ENCODE data around the gene OXA1L. TPM values are rescaled to one million over a fixed set of nuclear protein-coding genes. Genes with fewer than 3 reads are reported as not detected.
A peak's percentile ranks its signal among the peaks of the same experiment; 100 is the strongest.

Gene OXA1L
- total RNA-seq, 1 experiment from 2014 or later, result 110 TPM

- Mint-ChIP-seq H3K9me3 (ENCODE audit: unreplicated experiment) (no peaks in the 10 kb centered on the region), H3K27me3 (ENCODE audit: insufficient read depth, unreplicated experiment) (no peaks in the 10 kb centered on the region), H3K4me1 (ENCODE audit: low read depth, unreplicated experiment) (peaks cover 22% of the 10 kb centered on the region), H3K4me3 (ENCODE audit: unreplicated experiment) (no peak overlapping the region), H3K36me3 (ENCODE audit: insufficient read depth, unreplicated experiment) (peaks cover 52% of the 10 kb centered on the region), H3K27ac (ENCODE audit: unreplicated experiment) (no peak overlapping the region)
- DNase-seq, result no peak
- Histone ChIP-seq H3K4me1 (no peaks in the 10 kb centered on the region), H3K36me3 (ENCODE audit: control insufficient read depth, insufficient read depth, low read length) (no peaks in the 10 kb centered on the region), H3K27me3 (replicated peaks; ENCODE audit: control insufficient read depth, insufficient read depth, low read length) (no peaks in the 10 kb centered on the region), H3K4me3 (ENCODE audit: low read depth, low read length) (no peak overlapping the region), H3K9me3 (peaks cover 5% of the 10 kb centered on the region; the same call in 1 of the 2 replicates)
- ChIA-PET POLR2A (no interaction called here), CTCF (interaction anchor here (0.5 to 0.7 kb wide), 2 partner anchors 170 to 194 kb away, joined by 3 to 4 read pairs; no protein-coding TSS in a partner anchor)
- intact Hi-C loops (cut with micrococcal nuclease; ENCODE audit: unreplicated experiment), result no loop called here
- no TSS peak for BruUV-seq (replicated peaks)
- TF ChIP-seq, protein P1, sequence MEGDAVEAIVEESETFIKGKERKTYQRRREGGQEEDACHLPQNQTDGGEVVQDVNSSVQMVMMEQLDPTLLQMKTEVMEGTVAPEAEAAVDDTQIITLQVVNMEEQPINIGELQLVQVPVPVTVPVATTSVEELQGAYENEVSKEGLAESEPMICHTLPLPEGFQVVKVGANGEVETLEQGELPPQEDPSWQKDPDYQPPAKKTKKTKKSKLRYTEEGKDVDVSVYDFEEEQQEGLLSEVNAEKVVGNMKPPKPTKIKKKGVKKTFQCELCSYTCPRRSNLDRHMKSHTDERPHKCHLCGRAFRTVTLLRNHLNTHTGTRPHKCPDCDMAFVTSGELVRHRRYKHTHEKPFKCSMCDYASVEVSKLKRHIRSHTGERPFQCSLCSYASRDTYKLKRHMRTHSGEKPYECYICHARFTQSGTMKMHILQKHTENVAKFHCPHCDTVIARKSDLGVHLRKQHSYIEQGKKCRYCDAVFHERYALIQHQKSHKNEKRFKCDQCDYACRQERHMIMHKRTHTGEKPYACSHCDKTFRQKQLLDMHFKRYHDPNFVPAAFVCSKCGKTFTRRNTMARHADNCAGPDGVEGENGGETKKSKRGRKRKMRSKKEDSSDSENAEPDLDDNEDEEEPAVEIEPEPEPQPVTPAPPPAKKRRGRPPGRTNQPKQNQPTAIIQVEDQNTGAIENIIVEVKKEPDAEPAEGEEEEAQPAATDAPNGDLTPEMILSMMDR (IDR thresholded peaks at IDR 0.05; ENCODE audit: insufficient read depth in 1 of 2, low read depth in 1 of 2, low read length in 1 of 2, severe bottlenecking in 1 of 2, unreplicated experiment in 1 of 2), result no peak
These were observed 2.1 kb upstream of the OXA1L start for GRCh38 chr14:22764382-22764781.

GRCh38 chr14:22767323-22767589 lies 768 bp downstream of the OXA1L start:
- CTCF ChIA-PET, result interaction anchor here (1.5 to 2.0 kb wide), 3 partner anchors 86 to 197 kb away, joined by 5 to 17 read pairs (median 8); no protein-coding TSS in a partner anchor
- H3K36me3 Mint-ChIP-seq (ENCODE audit: insufficient read depth, unreplicated experiment), result peaks cover 67% of the 10 kb centered on the region
- DNase-seq, result no peak
- Histone ChIP-seq H3K36me3 (ENCODE audit: control insufficient read depth, insufficient read depth, low read length) (peaks cover 5% of the 10 kb centered on the region), H3K27me3 (replicated peaks; ENCODE audit: control insufficient read depth, insufficient read depth, low read length) (no peaks in the 10 kb centered on the region), H3K4me3 (ENCODE audit: low read depth, low read length) (peak overlapping the region; percentile 77), H3K9me3 (no peaks in the 10 kb centered on the region), H3K4me1 (no peaks in the 10 kb centered on the region)
- TF ChIP-seq, protein P1 (IDR thresholded peaks at IDR 0.05; ENCODE audit: insufficient read depth in 1 of 2, low read depth in 1 of 2, low read length in 1 of 2, severe bottlenecking in 1 of 2, unreplicated experiment in 1 of 2), result no peak
- no peaks in the 10 kb centered on the region for H3K27me3 Mint-ChIP-seq (ENCODE audit: insufficient read depth, unreplicated experiment)
- H3K4me3 Mint-ChIP-seq (ENCODE audit: unreplicated experiment), result peak overlapping the region; percentile 93
- H3K27ac Mint-ChIP-seq (ENCODE audit: unreplicated experiment), result peak overlapping the region; percentile 98
- BruUV-seq (replicated peaks), result TSS peak; percentile 33
- POLR2A ChIA-PET, result interaction anchor here (1.4 to 1.8 kb wide), 3 partner anchors 40 to 178 kb away, joined by 10 to 11 read pairs (median 11); partner anchors contain the start of gene DAD1
- no peaks in the 10 kb centered on the region for H3K9me3 Mint-ChIP-seq (ENCODE audit: unreplicated experiment)
- H3K4me1 Mint-ChIP-seq (ENCODE audit: low read depth, unreplicated experiment), result peaks cover 29% of the 10 kb centered on the region
- intact Hi-C loops (cut with micrococcal nuclease; ENCODE audit: unreplicated experiment), result loop anchor here (2.0 kb wide), 1 partner anchor 196 kb away; no protein-coding TSS in a partner anchor

- no peaks in the 10 kb centered on the region for H3K9me3 Mint-ChIP-seq (ENCODE audit: unreplicated experiment)
- H3K36me3 ChIP-seq (ENCODE audit: control insufficient read depth, insufficient read depth, low read length), result peaks cover 10% of the 10 kb centered on the region
- CTCF ChIA-PET, result interaction anchor here (1.3 kb wide), 1 partner anchor 198 kb away, joined by 3 read pairs; no protein-coding TSS in a partner anchor
- no peaks in the 10 kb centered on the region for H3K4me1 ChIP-seq
- H3K9me3 ChIP-seq, result no peaks in the 10 kb centered on the region
- no peaks in the 10 kb centered on the region for H3K27me3 Mint-ChIP-seq (ENCODE audit: insufficient read depth, unreplicated experiment)
- DNase-seq, result no peak
- POLR2A ChIA-PET, result no interaction called here
- peak overlapping the region; percentile 9 for H3K27ac Mint-ChIP-seq (ENCODE audit: unreplicated experiment)
- TF ChIP-seq, protein P1 (IDR thresholded peaks at IDR 0.05; ENCODE audit: insufficient read depth in 1 of 2, low read depth in 1 of 2, low read length in 1 of 2, severe bottlenecking in 1 of 2, unreplicated experiment in 1 of 2), result no peak
- H3K4me1 Mint-ChIP-seq (ENCODE audit: low read depth, unreplicated experiment), result peaks cover 34% of the 10 kb centered on the region
- no peak overlapping the region for H3K4me3 Mint-ChIP-seq (ENCODE audit: unreplicated experiment)
- intact Hi-C loops (cut with micrococcal nuclease; ENCODE audit: unreplicated experiment), result no loop called here
- no TSS peak for BruUV-seq (replicated peaks)
- no peaks in the 10 kb centered on the region for H3K27me3 ChIP-seq (replicated peaks; ENCODE audit: control insufficient read depth, insufficient read depth, low read length)
- no peak overlapping the region for H3K4me3 ChIP-seq (ENCODE audit: low read depth, low read length)
- peaks cover 84% of the 10 kb centered on the region for H3K36me3 Mint-ChIP-seq (ENCODE audit: insufficient read depth, unreplicated experiment)
These were observed 2.5 kb downstream of the OXA1L start for GRCh38 chr14:22768947-22769346.
